B cell (primary cell): ENCODE results near the gene ZNF79. TPM values are rescaled to one million over a fixed set of nuclear protein-coding genes. Genes with fewer than 3 reads are reported as not detected.
A peak's percentile ranks its signal among the peaks of the same experiment; 100 is the strongest.

ENCODE experiments used
- ATAC-seq: fragments of 200-7000 bp; cut with Tn5 transposase; one replicate; pipeline ENCODE4 v1.10.0; 2021; ENCODE audit warnings: low read depth, mild to moderate bottlenecking, moderate number of reproducible peaks, moderate library complexity
- CTCF ChIA-PET: fragments of 350-600 bp; sonication (Branson Sonifier 250); formaldehyde crosslinking; loops from one replicate; lab custom pipeline; 2021; ENCODE audit warnings: antibody characterized with exemption, inconsistent platforms; lab: Charles Lee
- POLR2A ChIA-PET: fragments of 350-600 bp; sonication (Branson Sonifier 250); formaldehyde crosslinking; loops from one replicate; lab custom pipeline; 2021; ENCODE audit warnings: antibody characterized with exemption; lab: Charles Lee
- DNase-seq: peaks from one replicate; pipeline ENCODE4 v3.0.0; 2013
- H2AFZ ChIP-seq: 2 replicates; pipeline ENCODE4 v1.6.1; 2012; ENCODE audit warnings: mild to moderate bottlenecking, low read depth, low read length; ENCODE audit not compliant: insufficient read depth, poor library complexity, severe bottlenecking
- H3K27ac ChIP-seq, 2 donors: 1 replicate in 1 of 2; 2 replicates in 1 of 2; pipeline ENCODE4 v1.5.1; 2012 to 2013; ENCODE audit warnings: low read length in 2 of 2, mild to moderate bottlenecking in 2 of 2, moderate library complexity in 1 of 2
- H3K27me3 ChIP-seq, 4 experiments: fragments of 200-600 bp in 1 of 4; sonication (generic) in 1 of 4; replicated peaks in 1 of 4; 1 replicate in 2 of 4; 2 replicates in 2 of 4; pipeline versions ENCODE4 v1.6.1 to v1.7.0; 2013 to 2016; ENCODE audit warnings: low read length in 3 of 4, mild to moderate bottlenecking in 2 of 4, mixed read lengths in 1 of 4, moderate library complexity in 1 of 4; ENCODE audit not compliant: insufficient read depth in 4 of 4, control insufficient read depth in 3 of 4; ENCODE audit errors: control extremely low read depth in 1 of 4
- H3K36me3 ChIP-seq, 2 experiments: replicated peaks in 1 of 2; 1 replicate in 1 of 2; 2 replicates in 1 of 2; pipeline versions ENCODE4 v1.6.1 to v1.7.1; 2013; ENCODE audit warnings: low read length in 1 of 2; ENCODE audit not compliant: insufficient read depth in 2 of 2, control insufficient read depth in 1 of 2; ENCODE audit errors: control extremely low read depth in 1 of 2, extremely low read depth in 1 of 2
- H3K4me1 ChIP-seq, 2 donors: fragments of 200-600 bp in 1 of 2; sonication (generic) in 1 of 2; 1 replicate in 1 of 2; 2 replicates in 1 of 2; pipeline versions ENCODE4 v1.5.1 to v1.6.1; 2013 to 2017; ENCODE audit warnings: low read length in 2 of 2; ENCODE audit not compliant: control insufficient read depth in 2 of 2, insufficient read depth in 2 of 2
- H3K4me2 ChIP-seq: replicated peaks from 2 replicates; pipeline ENCODE3; 2012; ENCODE audit warnings: mild to moderate bottlenecking, low read depth, low read length; ENCODE audit not compliant: poor library complexity, severe bottlenecking
- H3K4me3 ChIP-seq, 5 experiments: fragments of 200-600 bp in 1 of 5; sonication (generic) in 1 of 5; 1 replicate in 3 of 5; 2 replicates in 2 of 5; pipeline versions ENCODE4 v1.5.1 to v1.7.0; 2011 to 2016; ENCODE audit warnings: low read length in 4 of 5, mild to moderate bottlenecking in 4 of 5, low read depth in 2 of 5, control low read depth in 1 of 5, moderate library complexity in 1 of 5; ENCODE audit not compliant: insufficient read depth in 1 of 5; ENCODE audit errors: control extremely low read depth in 1 of 5, extremely low read depth in 1 of 5
- H3K79me2 ChIP-seq: fragments of 200-600 bp; sonication (generic); one replicate; pipeline ENCODE4 v1.6.0; 2016; ENCODE audit warnings: low read length; ENCODE audit not compliant: control insufficient read depth, insufficient read depth
- H3K9ac ChIP-seq: fragments of 200-600 bp; sonication (generic); 2 replicates; pipeline ENCODE4 v1.6.1; 2017; ENCODE audit warnings: mild to moderate bottlenecking, low read length, moderate library complexity
- H3K9me3 ChIP-seq, 3 donors: one replicate each; pipeline versions ENCODE4 v1.6.1 to v1.7.1; 2013; ENCODE audit warnings: low read length in 2 of 3; ENCODE audit not compliant: control insufficient read depth in 2 of 3, insufficient read depth in 1 of 3; ENCODE audit errors: control extremely low read depth in 1 of 3
- H4K20me1 ChIP-seq: 2 replicates; pipeline ENCODE4 v1.6.0; 2012; ENCODE audit warnings: mild to moderate bottlenecking, low read length; ENCODE audit not compliant: insufficient read depth, control insufficient read depth, poor library complexity, severe bottlenecking
- H3K27ac Mint-ChIP-seq: one replicate; pipeline ENCODE4 v1.8.0; 2021; ENCODE audit warnings: mixed read lengths
- H3K27me3 Mint-ChIP-seq: one replicate; pipeline ENCODE4 v1.8.0; 2021; ENCODE audit warnings: mixed read lengths
- H3K4me1 Mint-ChIP-seq: one replicate; pipeline ENCODE4 v1.8.0; 2021; ENCODE audit warnings: mixed read lengths
- H3K4me3 Mint-ChIP-seq: one replicate; pipeline ENCODE4 v1.8.0; 2021; ENCODE audit warnings: mixed read lengths
- H3K9me3 Mint-ChIP-seq: one replicate; pipeline ENCODE4 v1.8.0; 2022; ENCODE audit warnings: mixed read lengths; ENCODE audit not compliant: insufficient read depth
- EZH2 ChIP-seq: IDR thresholded peaks from 2 replicates; pipeline ENCODE4 v1.6.1; 2012; ENCODE audit warnings: borderline replicate concordance, low read depth, mild to moderate bottlenecking, moderate library complexity, low read length; ENCODE audit not compliant: insufficient read depth, poor library complexity, severe bottlenecking
- WGBS: methylation state at CpG from one replicate; pipeline ENCODE4 v1.1.5; 2013; ENCODE audit warnings: missing lambda C conversion rate; ENCODE audit not compliant: insufficient coverage; 5-methylcytosine and 5-hydroxymethylcytosine counted together
- intact Hi-C: fragments of 100-400 bp; cut with micrococcal nuclease; formaldehyde crosslinking; loops from one replicate; pipeline ENCODE4 v1.10.0; 2022
- polyA plus RNA-seq: library from polyadenylated mRNA; depleted of rRNA; stranded (reverse); fragments of >200 nt; gene quantifications from 2 replicates; pipeline ENCODE4 v1.2.3, GENCODE V29; 2012
- total RNA-seq, 2 donors: library from RNA; stranded (reverse); fragments of 120-200 nt in 1 of 2; gene quantifications; 1 replicate in 1 of 2; 2 replicates in 1 of 2; pipeline versions ENCODE4 v1.2.3 to v1.2.4, GENCODE V29; 2013 to 2022
- TF ChIP-seq, protein P1 (sequence below): fragments of 200-600 bp; IDR thresholded peaks from one replicate; pipeline ENCODE4 v1.8.0; 2022; ENCODE audit warnings: antibody characterized with exemption, mild to moderate bottlenecking

Gene ZNF79
- total and polyA plus RNA-seq, 2 donors (not counting 1 experiment from before 2014, with no cell fraction given), result 4.8 to 16.1 TPM

DNA sequence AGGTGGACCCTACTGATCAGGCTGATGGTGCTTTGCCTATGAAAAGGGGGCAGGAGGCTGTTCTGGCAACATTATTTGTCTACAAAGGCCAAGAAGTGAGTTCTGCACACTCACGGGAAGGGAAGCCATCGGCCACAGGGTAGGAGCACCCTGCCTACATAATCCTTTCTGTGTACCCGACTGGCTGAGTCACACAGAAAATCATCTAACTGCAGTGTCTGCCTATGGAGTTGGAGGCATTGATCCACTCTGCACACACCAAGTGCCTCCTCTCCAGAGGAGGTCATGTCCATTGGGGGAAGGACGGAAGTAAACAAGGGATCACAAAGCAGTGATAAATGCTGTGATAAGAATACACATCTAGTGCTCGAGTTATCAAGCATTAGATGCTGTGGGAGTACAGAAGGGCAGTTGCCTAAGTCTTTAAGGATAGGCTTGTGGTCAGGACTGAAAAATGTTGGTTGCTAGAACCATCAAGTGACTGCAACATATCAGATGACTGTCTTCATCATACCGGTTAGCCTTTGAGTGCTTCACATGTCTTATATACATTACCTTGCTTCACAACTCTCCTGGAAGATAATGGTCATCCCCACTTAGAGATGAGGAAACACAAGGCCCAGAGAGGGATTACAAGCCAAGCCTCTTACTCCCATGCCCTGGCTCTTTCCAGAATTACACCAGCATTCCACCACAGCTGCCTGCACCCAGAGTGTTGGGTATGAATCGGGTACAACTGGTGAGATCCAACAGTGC, 28.5 kb upstream of the ZNF79 start:
- ATAC-seq (no peak), DNase-seq (no peak)
- WGBS, result 100% methylated on average over 5 of the region's 7 CpGs
- no peak overlapping the region for H3K27ac ChIP-seq
- H3K9me3 Mint-ChIP-seq, result no peaks in the 10 kb centered on the region
- TF ChIP-seq EZH2, result no peak
- TF ChIP-seq, protein P1, sequence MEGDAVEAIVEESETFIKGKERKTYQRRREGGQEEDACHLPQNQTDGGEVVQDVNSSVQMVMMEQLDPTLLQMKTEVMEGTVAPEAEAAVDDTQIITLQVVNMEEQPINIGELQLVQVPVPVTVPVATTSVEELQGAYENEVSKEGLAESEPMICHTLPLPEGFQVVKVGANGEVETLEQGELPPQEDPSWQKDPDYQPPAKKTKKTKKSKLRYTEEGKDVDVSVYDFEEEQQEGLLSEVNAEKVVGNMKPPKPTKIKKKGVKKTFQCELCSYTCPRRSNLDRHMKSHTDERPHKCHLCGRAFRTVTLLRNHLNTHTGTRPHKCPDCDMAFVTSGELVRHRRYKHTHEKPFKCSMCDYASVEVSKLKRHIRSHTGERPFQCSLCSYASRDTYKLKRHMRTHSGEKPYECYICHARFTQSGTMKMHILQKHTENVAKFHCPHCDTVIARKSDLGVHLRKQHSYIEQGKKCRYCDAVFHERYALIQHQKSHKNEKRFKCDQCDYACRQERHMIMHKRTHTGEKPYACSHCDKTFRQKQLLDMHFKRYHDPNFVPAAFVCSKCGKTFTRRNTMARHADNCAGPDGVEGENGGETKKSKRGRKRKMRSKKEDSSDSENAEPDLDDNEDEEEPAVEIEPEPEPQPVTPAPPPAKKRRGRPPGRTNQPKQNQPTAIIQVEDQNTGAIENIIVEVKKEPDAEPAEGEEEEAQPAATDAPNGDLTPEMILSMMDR, result no peak
- H3K4me3 ChIP-seq, result peak overlapping the region in 3 of 5 experiments; percentile 26 to 77 (median 57)
- peaks cover 4 to 16% of the 10 kb centered on the region in 2 donors for H3K4me1 ChIP-seq
- peaks cover 8% of the 10 kb centered on the region for H3K79me2 ChIP-seq
- peak overlapping the region; percentile 79 for H3K27ac Mint-ChIP-seq
- H3K27me3 ChIP-seq, result peaks cover 0 to 9% (median 2%) of the 10 kb centered on the region in 4 experiments
- ChIA-PET POLR2A (interaction anchor here (1.5 to 1.6 kb wide), 2 partner anchors 55 to 170 kb away, joined by 19 to 21 read pairs; partner anchors contain the start of genes LRSAM1 and RPL12), CTCF (interaction anchor here (1.2 to 2.0 kb wide), 5 partner anchors 20 to 181 kb away, joined by 5 to 16 read pairs (median 6); no protein-coding TSS in a partner anchor)
- H2AFZ ChIP-seq, result peak overlapping the region; percentile 87
- H3K4me2 ChIP-seq, result peak overlapping the region; percentile 91
- no peaks in the 10 kb centered on the region for H4K20me1 ChIP-seq
- peak overlapping the region; percentile 68 for H3K9ac ChIP-seq
- H3K27me3 Mint-ChIP-seq, result no peaks in the 10 kb centered on the region
- peaks cover 14% of the 10 kb centered on the region for H3K4me1 Mint-ChIP-seq
- H3K36me3 ChIP-seq, result no peaks in the 10 kb centered on the region
- H3K9me3 ChIP-seq, result no peaks in the 10 kb centered on the region
- intact Hi-C loops, result loop anchor here (1.0 to 5.0 kb wide), 6 partner anchors 150 to 671 kb away; partner anchors contain the start of genes FPGS, NAIF1, PTRH1 and TTC16
- H3K4me3 Mint-ChIP-seq, result peak overlapping the region; percentile 86
